NCI-H128 (cell line): ENCODE measurements around the gene ANKRD39.
"Not testable (repeated sequence)": the region's sequence is repeated elsewhere in the genome, so short reads cannot be mapped to it uniquely, and the experiment has no call there.

Source experiments
- DNase-seq: peaks from one replicate; lab custom pipeline; 2025; ENCODE audit not compliant: unreplicated experiment; lab: John Stamatoyannopoulos, UW

The ANKRD39 gene, protein sequence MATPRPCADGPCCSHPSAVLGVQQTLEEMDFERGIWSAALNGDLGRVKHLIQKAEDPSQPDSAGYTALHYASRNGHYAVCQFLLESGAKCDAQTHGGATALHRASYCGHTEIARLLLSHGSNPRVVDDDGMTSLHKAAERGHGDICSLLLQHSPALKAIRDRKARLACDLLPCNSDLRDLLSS

DNA sequence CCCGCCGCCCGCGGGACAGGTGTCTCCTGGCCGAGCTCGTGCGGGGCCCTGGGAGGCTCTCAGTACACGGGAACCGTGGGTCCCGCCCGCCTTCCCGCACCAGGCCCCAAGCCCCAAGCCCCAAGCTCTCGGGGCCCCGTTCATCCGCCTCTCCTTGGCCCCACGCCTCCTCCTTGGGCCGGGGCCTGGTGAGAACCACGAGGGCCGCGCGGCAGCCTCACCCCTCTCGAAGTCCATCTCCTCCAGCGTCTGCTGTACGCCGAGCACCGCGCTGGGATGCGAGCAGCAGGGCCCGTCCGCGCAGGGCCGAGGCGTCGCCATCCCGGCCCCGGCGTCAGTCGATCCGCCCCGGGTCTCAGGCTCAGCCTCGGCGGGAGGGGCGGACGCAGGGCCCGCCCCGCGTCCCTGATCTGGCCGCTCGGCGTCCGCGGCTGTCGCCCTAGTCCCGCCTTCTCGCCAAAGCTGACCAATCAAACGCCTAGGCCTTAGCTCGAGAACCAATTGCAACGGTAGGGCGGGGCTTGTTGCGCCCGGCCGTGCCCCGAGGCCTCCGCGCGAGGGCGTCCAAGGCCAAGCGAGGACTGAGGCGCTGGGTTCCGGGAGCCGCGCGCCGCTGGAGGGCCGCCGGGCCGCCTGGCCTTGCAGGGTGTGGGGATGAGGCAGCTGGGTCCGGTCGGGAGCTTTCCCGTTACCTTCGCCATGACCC lies at the start of gene ANKRD39:
ANKRD39 (minus strand) TSS at position 350 of the 706 bp plus-strand sequence; CDS start at position 321, 29 bp downstream.
- DNase-seq: peak; percentile 96

DNA sequence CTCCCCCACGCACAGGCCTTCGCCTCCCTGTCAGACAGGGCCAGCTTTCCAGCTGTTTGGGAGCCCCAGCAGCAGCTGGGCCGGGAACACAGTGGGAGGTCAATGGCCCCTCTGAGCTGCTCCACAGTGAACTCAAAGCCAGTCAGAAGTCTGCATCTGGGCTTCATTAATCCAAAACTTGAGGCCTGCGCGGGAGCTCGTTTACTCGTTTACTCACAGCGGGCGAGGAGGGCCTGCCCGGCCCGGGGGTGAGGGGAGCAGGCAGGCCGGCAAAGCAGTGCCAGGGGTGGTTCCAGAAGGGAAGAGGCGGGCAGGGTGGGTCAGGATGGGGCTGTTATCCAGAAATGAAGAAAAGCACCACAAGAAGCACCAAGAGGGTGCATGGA lies 48.9 kb upstream of the ANKRD39 start:
- no peak for DNase-seq

DNA sequence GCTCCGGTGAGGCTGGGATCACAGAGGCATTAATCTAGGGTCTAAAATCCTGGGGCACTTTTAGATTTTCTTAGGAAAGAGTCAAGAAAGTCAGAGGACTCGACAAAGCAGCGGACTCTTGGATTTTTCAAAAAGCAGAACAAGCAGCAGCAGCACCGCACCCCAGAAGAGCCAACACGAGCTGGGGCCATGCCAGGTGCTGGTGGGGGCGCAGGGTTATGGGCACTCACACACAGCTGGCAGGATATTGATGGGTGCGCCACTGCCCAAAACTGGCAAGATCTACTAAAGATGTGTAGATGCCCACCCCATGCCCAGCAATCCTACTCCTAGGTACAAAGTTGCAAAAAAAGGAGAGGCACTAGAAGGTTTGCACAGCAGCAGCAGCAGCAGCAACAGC lies 46.0 kb upstream of the ANKRD39 start:
- DNase-seq: no peak

DNA sequence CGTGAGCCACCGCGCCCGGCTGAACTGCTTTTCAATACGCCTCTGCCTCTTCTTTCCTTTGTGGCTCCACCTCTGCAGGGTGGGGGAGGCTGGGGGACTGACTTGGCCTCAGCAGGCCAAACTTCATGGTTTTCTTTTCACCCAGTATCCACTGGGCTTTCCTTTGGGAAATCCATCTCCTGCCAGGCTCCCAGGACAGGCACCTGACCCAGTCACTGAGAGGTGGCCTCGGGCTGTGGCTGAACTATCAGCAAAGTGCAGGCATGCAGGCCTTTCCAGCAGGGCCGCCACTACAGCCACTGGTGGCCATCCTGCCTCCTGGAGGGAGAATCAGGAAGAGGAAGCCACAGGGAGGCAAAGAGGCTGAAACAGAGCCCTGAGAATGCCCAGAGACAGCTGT lies 45.5 kb upstream of the ANKRD39 start:
- DNase-seq: no peak

DNA sequence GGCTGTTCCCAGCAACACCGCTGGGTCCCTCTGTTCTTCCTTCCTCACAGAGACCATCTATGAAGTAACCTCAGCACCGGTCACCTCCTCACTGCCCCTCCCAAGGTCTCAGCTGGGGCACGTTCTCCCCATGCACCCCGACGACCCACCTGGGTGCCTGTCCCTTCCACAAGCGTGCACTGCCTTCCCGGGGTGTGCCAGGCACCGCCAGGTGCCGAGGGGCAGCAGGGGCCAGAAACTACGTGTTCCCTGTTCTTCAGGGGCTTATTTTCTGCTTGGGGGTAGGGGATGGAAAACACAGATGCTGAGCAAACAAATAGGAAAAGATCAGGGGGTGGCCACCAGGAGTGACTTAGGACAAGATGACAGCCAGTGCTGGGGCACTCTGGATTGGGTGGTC lies 42.4 kb upstream of the ANKRD39 start:
- no peak for DNase-seq

DNA sequence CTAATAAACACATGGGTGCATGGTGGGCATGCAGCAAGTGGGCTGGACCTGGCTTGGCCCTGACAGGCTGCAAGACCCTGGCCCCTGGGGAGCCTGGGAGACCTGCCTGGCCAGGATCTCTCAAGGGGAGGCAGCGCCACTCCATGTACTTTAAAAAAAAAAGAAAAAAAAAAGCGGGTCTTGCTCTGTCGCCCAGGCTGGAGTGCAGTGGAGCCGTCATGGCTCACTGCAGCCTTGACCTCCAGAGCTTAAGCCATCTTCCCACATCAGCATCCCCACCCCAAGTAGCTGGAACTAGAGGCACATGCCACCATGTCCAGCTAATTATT lies 41.6 kb upstream of the ANKRD39 start:
- DNase-seq: no peak

DNA sequence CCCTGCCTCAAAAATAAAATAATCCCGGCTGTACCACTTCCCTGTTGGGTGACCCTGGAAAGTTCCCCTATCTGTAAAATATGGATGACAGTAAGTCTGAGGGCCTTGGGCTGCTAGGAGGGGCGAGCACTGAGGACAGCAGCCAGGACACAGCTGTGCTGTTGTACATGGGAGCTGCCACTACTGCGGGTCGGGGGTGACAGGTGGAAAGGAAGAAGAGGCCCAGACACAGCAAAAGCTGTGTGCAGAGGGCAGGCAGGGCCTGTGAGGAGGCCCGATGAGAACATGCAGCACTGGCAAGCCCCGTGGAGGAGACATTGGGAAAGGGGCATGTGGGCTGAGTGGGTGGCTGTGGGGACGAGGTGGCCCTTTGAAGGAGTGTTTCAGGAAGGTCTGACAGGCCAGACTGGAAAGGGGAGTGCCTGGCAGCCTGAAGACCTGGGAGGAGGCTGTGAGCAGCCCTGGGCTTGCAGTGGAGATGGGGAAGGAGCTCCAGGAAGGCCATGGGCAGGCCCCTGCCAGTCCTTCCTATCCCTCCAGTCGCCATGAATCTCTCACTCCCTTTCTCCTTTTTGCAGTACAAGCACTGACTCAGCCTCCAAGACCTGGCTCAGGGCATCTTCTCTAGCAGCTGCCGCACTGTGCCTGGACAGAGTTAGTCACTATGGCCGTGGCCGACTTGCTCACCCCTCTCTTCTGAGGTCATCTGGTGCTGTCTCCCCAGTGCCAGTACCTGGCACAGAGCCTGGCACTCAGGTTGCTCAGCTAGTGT lies 41.0 kb upstream of the ANKRD39 start:
- DNase-seq: no peak

DNA sequence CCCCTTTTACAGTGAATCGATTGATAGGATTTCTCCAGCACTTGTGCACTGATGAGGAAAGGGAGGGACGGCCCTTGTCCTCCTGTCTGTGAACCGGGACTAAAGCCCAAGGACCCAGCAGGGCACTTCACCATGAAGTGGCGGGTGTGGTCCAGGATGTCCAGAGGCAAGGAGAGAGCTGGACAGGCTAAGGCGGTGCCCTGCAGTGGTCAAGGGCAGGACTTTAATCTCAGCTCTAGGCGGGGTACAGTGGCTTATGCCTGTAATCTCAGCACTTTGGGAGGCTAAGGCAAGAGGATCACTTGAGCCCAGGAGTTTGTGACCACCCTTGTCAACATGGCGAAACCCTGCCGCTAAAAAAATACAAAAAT lies 40.3 kb upstream of the ANKRD39 start:
- no peak for DNase-seq

DNA sequence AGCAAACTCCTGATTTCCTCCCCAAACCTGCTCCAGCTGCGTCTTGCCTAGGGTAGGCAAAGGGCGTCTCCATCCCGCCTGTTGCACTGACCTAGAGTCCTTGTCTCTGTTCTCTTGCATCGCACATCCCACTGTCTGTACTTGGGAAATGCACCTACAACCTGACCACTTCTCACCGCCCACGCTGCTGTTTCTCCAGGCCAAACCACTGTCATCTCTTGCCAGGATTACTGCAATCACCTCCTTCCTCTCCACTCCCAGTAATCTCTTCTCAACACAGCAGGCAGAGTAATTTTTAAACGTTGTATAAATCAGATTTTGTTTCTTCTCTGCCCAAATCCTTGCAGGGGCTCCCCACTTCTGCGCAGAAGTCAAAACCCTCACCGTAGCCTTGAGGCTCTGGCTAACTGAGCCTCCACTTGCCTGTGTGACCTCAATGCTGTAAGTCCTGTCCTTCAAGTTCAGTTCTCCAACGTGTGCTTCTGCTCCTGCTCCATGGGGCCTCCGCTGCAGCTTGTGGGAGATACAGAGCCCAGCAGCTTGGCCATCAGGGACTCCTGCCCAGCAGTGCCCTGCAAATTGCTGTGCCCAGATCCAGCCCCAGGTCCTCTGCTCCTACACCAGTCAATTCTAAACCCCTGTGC lies 39.8 kb upstream of the ANKRD39 start:
- DNase-seq: no peak

DNA sequence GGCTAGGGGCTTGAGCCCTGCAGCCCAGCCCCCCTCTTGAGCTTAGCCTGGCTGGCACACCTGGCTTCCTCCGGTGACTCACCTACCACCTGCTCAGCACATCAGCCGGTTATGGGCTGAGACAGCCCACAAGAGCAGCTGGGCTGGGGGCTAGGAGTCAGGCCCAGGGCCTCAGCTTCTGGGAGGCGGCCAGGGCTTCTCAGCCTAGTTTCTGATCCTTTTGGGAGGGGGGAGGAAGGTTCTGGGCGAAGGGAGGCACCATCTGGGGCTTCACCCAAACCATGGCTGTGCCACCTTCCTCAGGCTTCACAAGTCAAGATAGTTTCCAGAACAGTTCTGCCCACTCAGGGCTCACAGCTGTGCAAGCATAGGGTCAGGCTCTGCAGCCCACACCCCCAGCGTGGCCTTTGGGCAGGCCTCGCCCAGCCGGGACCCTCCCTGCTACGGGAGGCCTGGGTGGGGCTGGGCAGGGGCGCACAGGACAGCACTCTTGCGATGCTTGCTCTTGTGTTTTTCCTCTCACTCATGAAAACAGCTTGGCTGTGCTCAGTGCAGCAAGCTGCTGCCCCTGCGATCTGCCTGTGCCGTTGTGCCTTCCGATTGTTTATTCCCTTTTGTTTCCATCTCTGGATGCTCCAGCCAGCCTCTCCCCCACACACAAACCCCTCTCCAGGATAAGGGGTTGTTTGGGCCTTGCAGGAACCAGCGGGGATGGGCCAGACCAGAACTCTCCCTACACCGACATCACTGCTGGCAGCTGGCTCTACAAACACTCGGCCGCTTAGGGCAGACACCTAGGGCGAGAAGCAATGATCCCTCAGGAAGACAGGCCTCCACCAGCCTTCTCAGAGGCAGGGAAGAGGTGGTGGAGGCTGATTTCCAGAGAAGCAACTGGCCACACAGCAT lies 38.2 kb upstream of the ANKRD39 start:
- DNase-seq: no peak

DNA sequence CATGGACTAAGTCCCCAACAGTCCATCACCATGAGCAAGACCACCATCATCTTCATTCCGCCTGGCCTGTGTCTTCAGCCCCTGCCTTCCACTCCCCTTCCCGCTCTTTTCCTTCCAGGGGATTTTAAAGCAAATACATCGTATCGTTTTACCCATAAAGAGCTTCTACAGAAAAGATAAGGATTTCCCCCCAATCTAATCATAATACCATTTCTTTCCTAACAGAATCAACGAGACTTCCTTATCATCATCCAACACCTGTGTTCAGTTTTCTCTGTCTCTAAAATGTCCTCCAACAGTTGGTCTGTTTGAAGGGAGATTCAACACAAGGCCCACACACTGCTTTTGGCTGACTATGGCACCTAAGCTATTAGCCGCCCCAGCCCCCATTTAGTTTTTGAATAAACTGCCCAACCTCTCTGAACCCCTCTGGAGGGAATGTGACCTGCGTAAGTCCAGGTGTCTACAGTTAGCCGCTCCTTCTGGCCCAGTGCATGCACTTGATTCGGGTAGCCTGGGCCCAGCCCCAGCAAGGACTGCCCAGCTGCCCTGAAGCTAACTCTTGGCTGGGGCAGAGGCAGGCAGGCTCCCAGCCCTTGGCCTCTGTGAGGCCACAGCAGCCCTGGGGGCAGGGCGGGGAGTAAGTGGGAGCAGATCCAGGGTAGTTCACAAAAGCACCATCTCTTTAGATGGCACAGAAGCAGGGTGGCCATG lies 37.4 kb upstream of the ANKRD39 start:
- DNase-seq: no peak

DNA sequence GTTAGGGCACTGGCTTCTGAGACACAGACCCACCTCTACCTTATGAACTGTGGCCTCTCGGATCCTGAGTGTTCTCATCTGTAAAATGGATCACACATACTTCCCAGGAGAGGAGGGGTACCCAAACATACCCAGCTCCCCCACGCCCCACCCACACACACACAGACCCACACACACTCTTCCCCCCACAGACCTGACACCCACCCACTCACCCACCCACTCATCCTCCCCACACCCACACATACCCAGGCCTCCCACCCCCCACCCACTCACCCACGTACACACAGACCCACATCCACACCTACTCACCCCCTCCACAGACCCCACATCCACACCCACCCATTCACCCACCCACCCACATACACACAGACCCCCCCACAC lies 36.3 kb upstream of the ANKRD39 start:
- no peak for DNase-seq

DNA sequence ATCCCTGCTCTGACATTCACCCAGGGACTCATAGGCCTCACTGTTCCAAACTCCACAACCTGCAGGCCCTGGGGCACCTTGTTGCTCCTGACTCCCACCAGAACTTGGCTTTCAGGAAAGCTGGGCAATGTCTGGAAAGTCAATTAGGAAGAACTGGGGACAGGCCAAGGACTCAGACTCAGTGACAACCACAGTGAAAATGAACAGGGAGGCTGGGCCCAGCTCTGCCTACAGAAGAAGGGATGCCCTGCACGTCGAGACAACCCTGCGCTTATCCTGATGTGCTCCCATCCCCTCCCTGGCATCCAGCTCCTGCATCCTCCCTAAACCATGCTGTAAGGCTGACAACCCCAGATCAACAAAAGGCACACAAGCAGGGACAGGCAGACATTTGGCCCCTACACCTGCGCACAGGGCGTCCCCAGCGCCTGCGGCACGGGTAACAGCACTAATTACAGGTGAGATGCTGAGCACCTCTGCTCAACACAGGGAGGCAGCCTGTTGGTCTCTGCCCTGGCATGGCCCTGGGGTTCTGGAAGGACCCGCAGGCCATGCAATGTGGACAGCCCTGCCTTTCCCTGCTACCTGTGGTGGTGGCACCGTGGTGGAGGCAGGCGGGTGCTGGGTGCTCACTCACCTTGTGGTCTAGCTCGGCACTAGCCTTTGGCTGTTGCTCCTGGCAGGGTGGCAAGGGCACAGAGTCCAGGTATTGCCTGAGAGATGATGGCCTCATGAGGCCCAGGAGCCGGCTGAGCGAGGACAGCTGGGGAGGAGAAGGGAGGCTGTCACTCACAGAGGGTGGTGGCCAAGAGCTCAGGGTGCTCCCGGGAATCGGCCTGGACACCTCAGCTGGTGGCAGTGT lies 35.7 kb upstream of the ANKRD39 start:
- DNase-seq: no peak

DNA sequence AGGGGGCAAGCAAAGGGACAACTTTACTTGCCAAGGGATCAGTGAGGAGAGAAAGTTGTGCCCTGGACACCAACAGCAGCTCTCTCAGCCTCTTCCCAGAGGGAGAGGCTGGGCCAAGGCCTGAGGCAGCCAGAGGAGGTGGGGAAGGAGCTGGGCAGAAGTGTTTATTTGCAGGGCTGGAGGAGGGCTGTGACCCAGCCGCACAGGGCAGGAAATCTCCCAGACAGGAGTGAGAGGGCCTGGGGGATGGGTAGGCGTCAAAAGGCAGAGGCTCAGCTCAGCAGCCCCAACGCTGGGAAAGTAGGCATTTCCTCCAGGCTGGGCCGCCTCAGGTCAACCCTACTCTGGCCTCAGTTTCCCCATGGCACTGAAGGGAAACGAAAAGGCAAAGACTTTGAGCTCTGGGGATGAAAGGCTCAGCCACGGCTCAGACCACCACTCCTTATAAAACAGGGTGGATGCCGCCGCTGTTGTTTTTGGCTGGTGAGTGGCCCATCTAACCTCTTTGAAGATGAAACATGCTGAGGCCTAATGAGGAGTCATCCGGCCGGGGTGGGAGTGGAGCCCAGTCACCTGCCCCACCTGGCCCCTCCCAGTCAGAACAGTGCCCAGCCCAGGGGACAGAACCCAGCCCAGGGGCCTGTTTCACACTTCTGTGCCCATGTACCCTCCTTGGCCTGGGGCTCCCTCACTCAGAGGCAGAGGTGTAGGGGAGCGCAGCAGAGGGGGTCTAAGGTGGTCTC lies 33.9 kb upstream of the ANKRD39 start:
- DNase-seq: no peak

DNA sequence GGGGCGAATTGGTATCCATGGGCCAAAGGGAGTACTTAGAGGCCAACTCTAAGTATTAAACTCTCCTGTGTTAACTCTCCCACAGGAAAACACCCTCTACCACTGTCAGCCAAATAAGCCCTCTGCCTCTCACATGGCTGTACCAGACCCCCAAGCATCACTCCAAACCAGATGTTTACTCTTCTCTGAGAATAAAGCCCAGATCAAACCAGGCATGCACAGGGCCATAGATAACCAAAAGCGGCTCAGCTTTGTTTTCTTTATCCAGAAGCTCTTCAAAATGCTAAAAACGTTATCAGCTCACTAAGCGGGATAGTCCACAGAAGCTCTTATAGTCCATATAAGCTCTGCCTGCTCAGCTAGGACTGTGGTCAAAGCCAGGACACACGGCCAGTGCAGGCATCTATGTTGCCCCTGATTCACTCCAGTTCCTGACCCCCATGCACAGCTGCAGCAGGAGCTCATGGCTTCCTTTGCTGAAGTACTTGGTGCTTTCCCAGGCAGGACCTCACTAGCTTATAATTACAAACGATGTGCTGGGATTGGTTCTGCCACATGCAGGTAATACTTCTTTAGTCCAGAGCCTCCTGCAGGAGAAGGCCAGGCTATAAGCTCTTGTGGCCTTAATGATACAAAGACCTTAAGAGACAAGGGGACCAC lies 33.0 kb upstream of the ANKRD39 start:
- no peak for DNase-seq

DNA sequence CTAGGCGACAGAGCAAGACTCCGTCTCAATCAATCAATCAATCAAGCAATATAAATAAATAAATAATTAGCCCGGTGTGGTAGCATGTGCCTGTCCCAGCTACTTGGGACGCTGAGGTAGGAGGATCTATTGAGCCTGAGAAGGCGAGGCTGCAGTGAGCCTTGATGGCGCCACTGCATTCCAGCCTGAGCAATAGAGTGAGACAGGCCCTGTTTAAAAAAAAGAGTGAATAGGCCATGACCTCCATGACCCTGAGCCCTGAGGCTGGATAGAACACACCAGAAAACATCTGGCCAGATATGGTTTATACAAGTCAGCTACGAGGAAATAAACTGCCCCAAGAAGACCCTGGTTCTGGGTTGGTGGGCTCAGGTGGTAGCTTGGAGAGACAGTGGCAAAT lies 32.4 kb upstream of the ANKRD39 start:
- DNase-seq: no peak

DNA sequence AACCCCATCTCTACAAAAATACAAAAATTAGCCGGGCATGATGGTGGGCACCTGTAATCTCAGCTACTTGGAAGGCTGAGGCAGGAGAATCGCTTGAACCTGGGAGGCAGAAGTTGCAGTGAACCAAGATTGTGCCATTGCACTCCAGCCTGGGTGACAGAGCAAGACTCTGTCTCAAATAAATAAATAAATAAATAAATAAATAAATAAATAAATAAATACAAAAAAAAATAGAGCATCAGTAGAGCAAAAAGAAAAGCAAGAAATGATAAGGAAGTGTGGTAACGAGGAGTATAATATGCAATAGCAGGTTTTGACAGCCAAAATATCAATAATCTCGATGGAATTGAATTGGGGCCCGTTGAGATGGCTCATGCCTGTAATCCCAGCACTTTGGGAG lies 31.7 kb upstream of the ANKRD39 start:
- not testable (repeated sequence) for DNase-seq
